Limb (tissue), 2 donors: ENCODE data around the gene RCOR1.

Source experiments
- DNase-seq, 2 donors: peaks; one replicate each; pipeline ENCODE4 v3.0.0-alpha.2; 2016; ENCODE audit errors: extremely low spot score in 2 of 2

RCOR1 gene

GRCh38 chr14:102675396-102675795 is 82.9 kb downstream of the RCOR1 start:
- DNase-seq = no peak

- DNase-seq = no peak
Measured at GRCh38 chr14:102678394-102678793, 85.9 kb downstream of the RCOR1 start.

GRCh38 chr14:102683399-102684297 is 91.2 kb downstream of the RCOR1 start:
- DNase-seq = no peak

- no peak for DNase-seq
Measured at GRCh38 chr14:102684298-102684663, 91.8 kb downstream of the RCOR1 start.

GRCh38 chr14:102686196-102686801 is 93.8 kb downstream of the RCOR1 start:
- DNase-seq = no peak

GRCh38 chr14:102688290-102688689 is 95.8 kb downstream of the RCOR1 start:
- no peak for DNase-seq

GRCh38 chr14:102690509-102691286 is 98.2 kb downstream of the RCOR1 start:
- no peak for DNase-seq

- no peak for DNase-seq
Measured at GRCh38 chr14:102691763-102692162, 99.3 kb downstream of the RCOR1 start.

- no peak for DNase-seq
Measured at GRCh38 chr14:102692334-102692733, 99.9 kb downstream of the RCOR1 start.

- no peak for DNase-seq
Measured at GRCh38 chr14:102693006-102693755, 100.7 kb downstream of the RCOR1 start.

- peak; percentile 59 to 79 for DNase-seq
Measured at GRCh38 chr14:102694530-102695166, 102.2 kb downstream of the RCOR1 start.

GRCh38 chr14:102695167-102695555 is 102.7 kb downstream of the RCOR1 start:
- no peak for DNase-seq

GRCh38 chr14:102696332-102696731 is 103.9 kb downstream of the RCOR1 start:
- no peak for DNase-seq

- no peak for DNase-seq
Measured at GRCh38 chr14:102696856-102697495, 104.5 kb downstream of the RCOR1 start.

- DNase-seq = no peak
Measured at GRCh38 chr14:102697501-102697900, 105.1 kb downstream of the RCOR1 start.

- no peak for DNase-seq
Measured at GRCh38 chr14:102699416-102700110, 107.1 kb downstream of the RCOR1 start.

- DNase-seq = no peak
Measured at GRCh38 chr14:102708494-102708893, 116.0 kb downstream of the RCOR1 start.

- DNase-seq = no peak
Measured at GRCh38 chr14:102711207-102711606, 118.8 kb downstream of the RCOR1 start.

GRCh38 chr14:102711946-102712345 is 119.5 kb downstream of the RCOR1 start:
- no peak for DNase-seq

- no peak for DNase-seq
Measured at GRCh38 chr14:102717276-102717675, 124.8 kb downstream of the RCOR1 start.
